VCaP (cell line): ENCODE data around the gene ZNF682.

Experiments
- H3K27ac ChIP-seq: fragments of 450-650 bp; 2 replicates; pipeline ENCODE4 v1.5.1; 2017
- CTCF ChIP-seq: fragments of 450-650 bp; conservative IDR thresholded peaks from 2 replicates; pipeline ENCODE4 v1.5.1; 2017; ENCODE audit warnings: mild to moderate bottlenecking, moderate library complexity

The ZNF682 gene

GRCh38 chr19:20039203-20039723 lies at the start of gene ZNF682:
Gene ZNF682, minus strand, starts transcription at chr19:20039505. Its CDS starts 160 bp downstream, at chr19:20039345.
- TF ChIP-seq CTCF = no peak
- peak within 1 kb of the TSS; percentile 82 for H3K27ac ChIP-seq

GRCh38 chr19:20082876-20083275 lies 43.6 kb upstream of the ZNF682 start:
- H3K27ac ChIP-seq = peak overlapping the region; percentile 74

GRCh38 chr19:20082232-20082833 lies 43.0 kb upstream of the ZNF682 start:
- H3K27ac ChIP-seq = peak overlapping the region; percentile 74

GRCh38 chr19:20080656-20081055 lies 41.4 kb upstream of the ZNF682 start:
- peak overlapping the region; percentile 74; the same call in 1 of the 2 replicates for H3K27ac ChIP-seq
- no peak for TF ChIP-seq CTCF

- H3K27ac ChIP-seq = peak overlapping the region; percentile 73
- no peak for TF ChIP-seq CTCF
Observed at GRCh38 chr19:20079476-20079875, 40.2 kb upstream of the ZNF682 start.

- no peak for TF ChIP-seq CTCF
- peak overlapping the region; percentile 73 for H3K27ac ChIP-seq
Observed at GRCh38 chr19:20078581-20079031, 39.3 kb upstream of the ZNF682 start.

GRCh38 chr19:20077791-20078463 lies 38.6 kb upstream of the ZNF682 start, which contains the start of gene ZNF90:
Gene ZNF90, plus strand, starts transcription at chr19:20078000. Its CDS starts 133 bp downstream, at chr19:20078133.
- TF ChIP-seq CTCF = peak; percentile 12; the same call in 1 of the 2 replicates
- H3K27ac ChIP-seq = peak within 1 kb of the TSS; percentile 73

GRCh38 chr19:20072936-20073335 lies 33.6 kb upstream of the ZNF682 start:
- TF ChIP-seq CTCF = no peak
- H3K27ac ChIP-seq = no peak overlapping the region
